ENCODE results near the gene PTPRF.
A peak's percentile ranks its signal among the peaks of the same experiment; 100 is the strongest.
"Not testable (repeated sequence)": the region's sequence is repeated elsewhere in the genome, so short reads cannot be mapped to it uniquely, and the experiment has no call there.

PTPRF gene

DNA sequence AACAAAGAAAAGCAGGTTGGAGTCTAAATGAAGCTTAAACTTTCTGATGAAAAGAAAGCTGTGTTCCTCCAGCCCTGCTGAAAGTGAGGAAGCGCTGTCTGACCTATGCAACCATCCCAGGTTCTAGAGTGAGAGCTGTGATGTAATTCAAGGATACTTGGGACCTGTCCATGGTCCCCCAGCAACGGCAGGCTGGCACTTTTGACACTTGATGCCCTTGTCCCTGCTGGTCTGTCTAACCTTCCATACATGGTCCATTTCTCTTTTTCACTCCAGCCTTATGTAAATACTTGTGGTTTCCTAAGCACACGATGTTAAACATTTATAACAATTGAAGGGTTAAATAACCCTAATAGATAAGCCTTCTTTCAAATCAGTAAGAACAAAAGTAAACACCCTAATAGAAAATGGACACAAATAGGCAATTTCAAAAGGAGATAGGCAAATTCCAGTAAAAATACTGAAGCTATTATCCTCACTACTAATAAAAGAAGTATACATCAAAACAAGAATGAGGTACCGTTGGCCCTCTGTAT, 101.5 kb downstream of the PTPRF start:
- DNase-seq (ENCODE audit: low read depth) = no peak
- H3K4me3 ChIP-seq (ENCODE audit: low read length) = no peak overlapping the region
- TF ChIP-seq, protein P1, sequence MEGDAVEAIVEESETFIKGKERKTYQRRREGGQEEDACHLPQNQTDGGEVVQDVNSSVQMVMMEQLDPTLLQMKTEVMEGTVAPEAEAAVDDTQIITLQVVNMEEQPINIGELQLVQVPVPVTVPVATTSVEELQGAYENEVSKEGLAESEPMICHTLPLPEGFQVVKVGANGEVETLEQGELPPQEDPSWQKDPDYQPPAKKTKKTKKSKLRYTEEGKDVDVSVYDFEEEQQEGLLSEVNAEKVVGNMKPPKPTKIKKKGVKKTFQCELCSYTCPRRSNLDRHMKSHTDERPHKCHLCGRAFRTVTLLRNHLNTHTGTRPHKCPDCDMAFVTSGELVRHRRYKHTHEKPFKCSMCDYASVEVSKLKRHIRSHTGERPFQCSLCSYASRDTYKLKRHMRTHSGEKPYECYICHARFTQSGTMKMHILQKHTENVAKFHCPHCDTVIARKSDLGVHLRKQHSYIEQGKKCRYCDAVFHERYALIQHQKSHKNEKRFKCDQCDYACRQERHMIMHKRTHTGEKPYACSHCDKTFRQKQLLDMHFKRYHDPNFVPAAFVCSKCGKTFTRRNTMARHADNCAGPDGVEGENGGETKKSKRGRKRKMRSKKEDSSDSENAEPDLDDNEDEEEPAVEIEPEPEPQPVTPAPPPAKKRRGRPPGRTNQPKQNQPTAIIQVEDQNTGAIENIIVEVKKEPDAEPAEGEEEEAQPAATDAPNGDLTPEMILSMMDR (IDR thresholded peaks at IDR 0.05; ENCODE audit: insufficient read depth, low read depth, low read length, missing control alignments) = no peak

DNA sequence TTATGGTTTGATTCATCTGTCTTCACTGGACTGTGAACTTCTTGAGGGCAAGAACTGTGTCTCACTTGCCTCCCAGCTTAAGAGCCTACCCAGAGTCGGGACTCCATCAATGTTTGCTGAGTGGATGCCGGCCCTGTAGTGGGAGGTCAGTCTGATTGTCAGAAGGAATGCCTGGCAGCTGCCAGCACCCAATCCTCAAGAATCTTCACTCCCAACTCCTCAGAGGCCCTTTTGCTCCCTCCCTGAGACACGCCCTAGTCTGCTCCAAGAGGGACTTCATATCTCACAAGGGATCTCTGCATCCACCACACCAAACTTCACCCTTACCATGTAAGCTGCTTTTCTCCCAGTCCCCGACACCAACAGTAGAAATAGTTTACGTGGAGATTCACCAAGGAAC, 104.0 kb downstream of the PTPRF start:
- H3K4me3 ChIP-seq (ENCODE audit: low read length) = no peak overlapping the region
- TF ChIP-seq, protein P1 (IDR thresholded peaks at IDR 0.05; ENCODE audit: insufficient read depth, low read depth, low read length, missing control alignments) = no peak
- DNase-seq (ENCODE audit: low read depth) = no peak

DNA sequence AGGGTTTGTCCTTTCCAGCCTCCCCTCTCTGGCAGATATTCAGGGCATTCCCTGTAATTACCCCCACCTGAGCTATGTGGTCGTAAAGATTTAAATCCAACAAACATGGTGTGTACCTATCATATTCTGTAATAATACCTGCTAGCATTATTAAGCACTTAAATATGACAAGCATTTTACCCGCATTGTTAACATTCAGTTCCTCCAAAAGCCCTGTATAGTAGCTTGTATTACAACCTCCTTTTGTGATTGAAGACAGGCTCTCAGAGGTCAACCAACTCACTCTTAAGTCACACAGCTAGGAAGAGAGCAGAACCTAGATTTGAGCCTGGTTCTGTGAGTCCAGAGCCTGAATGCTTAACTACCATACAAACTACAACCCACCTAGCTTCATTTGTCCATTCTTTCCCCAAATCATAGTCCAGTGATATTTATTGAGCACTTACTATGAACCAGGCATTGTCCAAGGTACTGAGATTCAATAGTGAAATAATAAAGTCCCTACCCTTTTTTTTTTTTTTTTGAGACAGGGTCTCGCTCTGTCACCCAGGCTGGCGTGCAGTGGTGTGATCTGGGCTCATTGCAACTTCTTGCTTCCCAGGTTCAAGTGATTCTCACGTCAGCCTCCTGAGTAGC, 105.4 kb downstream of the PTPRF start:
- no peak overlapping the region for H3K4me3 ChIP-seq (ENCODE audit: low read length)
- no peak for DNase-seq (ENCODE audit: low read depth)
- TF ChIP-seq, protein P1 (IDR thresholded peaks at IDR 0.05; ENCODE audit: insufficient read depth, low read depth, low read length, missing control alignments) = no peak

DNA sequence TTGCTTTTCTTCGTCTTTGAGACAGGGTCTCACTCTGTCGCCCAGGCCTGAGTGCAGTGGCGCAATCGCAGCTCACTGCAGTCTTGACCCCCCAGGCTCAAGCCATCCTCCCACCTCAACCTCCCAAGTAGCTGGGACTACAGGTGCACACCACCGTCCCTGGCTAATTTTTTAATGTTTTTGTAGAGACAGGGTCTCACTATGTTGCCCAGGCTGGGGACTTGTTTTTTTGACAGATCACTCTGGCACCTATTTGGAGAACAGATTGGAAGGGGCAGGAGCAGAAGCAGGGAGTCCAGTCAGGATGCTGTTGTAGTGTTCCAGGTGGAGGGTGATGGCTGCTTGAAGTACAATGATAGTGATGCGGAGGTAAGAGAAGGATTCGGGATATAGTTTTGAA, 106.6 kb downstream of the PTPRF start:
- DNase-seq (ENCODE audit: low read depth) = no peak
- TF ChIP-seq, protein P1 (IDR thresholded peaks at IDR 0.05; ENCODE audit: insufficient read depth, low read depth, low read length, missing control alignments) = no peak
- no peak overlapping the region for H3K4me3 ChIP-seq (ENCODE audit: low read length)

DNA sequence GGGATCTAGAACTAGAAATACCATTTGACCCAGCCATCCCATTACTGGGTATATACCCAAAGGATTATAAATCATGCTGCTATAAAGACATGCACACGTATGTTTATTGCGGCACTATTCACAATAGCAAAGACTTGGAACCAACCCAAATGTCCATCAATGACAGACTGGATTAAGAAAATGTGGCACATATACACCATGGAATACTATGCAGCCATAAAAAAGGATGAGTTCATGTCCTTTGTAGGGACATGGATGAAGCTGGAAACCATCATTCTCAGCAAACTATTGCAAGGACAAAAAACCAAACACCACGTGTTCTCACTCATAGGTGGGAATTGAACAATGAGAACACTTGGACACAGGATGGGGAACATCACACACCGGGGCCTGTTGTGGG, 107.7 kb downstream of the PTPRF start:
- DNase-seq (ENCODE audit: low read depth); H3K4me3 ChIP-seq (ENCODE audit: low read length): not testable (repeated sequence)

DNA sequence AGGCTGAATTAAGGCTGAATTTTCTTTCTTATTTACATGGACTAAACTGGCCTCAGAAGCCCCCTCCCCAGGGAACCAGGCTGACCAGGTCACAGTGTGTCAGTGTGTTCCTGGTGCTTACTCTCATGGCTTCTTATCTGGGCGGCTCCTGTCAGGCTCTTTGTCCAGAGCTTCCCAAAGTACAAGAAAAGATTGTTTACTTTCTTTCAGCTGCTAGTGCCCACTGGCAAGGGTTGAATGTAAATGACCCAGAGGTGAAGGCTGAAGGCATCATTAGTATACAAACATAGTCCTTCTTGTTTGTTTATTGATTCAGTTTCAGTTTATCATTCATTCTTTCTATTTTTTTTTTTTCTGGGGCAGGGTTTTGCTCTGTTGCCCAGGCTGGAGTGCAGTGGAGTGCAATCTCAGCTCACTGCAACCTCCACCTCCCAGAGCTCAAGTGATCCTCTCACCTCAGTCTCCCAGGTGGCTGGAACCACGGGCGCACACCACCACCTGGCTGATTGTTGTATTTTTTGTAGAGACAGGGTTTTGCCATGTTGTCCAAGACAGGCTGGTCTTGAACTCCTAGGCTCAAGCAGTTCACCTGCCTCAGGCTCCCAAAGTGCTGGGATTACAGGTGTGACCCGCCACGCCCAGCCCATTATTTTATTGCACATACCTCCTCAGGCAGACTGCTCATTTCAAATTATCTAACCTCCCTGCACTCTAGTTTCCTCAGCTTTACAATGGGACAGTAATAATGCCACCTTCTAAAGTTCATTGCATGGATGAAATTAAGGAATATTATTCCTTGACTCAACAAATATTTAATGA, 109.5 kb downstream of the PTPRF start:
- TF ChIP-seq, protein P1 (IDR thresholded peaks at IDR 0.05; ENCODE audit: insufficient read depth, low read depth, low read length, missing control alignments) = peak; percentile 12
- peak; percentile 53 for DNase-seq (ENCODE audit: low read depth)
- H3K4me3 ChIP-seq (ENCODE audit: low read length) = no peak overlapping the region

DNA sequence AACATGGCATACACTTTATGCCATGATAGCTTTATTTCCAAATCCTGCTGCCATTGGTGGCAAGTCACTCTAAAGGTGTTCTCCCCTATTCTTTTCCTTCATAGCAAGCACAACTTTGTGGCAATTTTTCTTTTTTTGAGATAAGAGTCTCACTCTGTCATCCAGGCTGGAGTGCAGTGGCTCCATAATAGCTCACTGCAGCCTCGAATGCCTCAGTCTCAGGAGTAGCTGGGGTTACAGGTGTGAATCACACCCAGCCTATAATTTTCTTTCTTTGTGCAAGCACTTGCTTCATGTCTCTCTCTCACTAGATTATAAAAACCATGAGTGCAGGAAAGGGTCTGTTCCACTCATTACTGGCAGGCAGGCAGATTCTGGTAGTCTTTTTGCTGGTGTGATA, 113.9 kb downstream of the PTPRF start:
- H3K4me3 ChIP-seq (ENCODE audit: low read length) = no peak overlapping the region
- TF ChIP-seq, protein P1 (IDR thresholded peaks at IDR 0.05; ENCODE audit: insufficient read depth, low read depth, low read length, missing control alignments) = no peak
- DNase-seq (ENCODE audit: low read depth) = peak; percentile 67

All from epithelial cell of esophagus (primary cell).